ENCODE results near the gene CELF4.

CELF4 gene

GRCh38 chr18:37421341-37422077 is 144.1 kb downstream of the CELF4 start:
- no peak overlapping the region for H3K4me3 ChIP-seq (ENCODE audit: low read length)
- no peak for TF ChIP-seq ZNF274 (IDR thresholded peaks at IDR 0.05; ENCODE audit: low read depth, low read length)

- TF ChIP-seq ZNF274 (IDR thresholded peaks at IDR 0.05; ENCODE audit: low read depth, low read length) = no peak
- no peak overlapping the region for H3K4me3 ChIP-seq (ENCODE audit: low read length)
Measured at GRCh38 chr18:37420315-37420880, 145.2 kb downstream of the CELF4 start.

- TF ChIP-seq ZNF274 (IDR thresholded peaks at IDR 0.05; ENCODE audit: low read depth, low read length) = no peak
Measured at GRCh38 chr18:37419866-37420265, 145.7 kb downstream of the CELF4 start.

GRCh38 chr18:37419315-37419714 is 146.3 kb downstream of the CELF4 start:
- TF ChIP-seq ZNF274 (IDR thresholded peaks at IDR 0.05; ENCODE audit: low read depth, low read length) = no peak
- no peak overlapping the region for H3K4me3 ChIP-seq (ENCODE audit: low read length)

More at GRCh38 chr18:37419866-37420265, 145.7 kb downstream of the CELF4 start:
- H3K4me3 ChIP-seq (ENCODE audit: low read length) = no peak overlapping the region

GRCh38 chr18:37414816-37415215 is 150.8 kb downstream of the CELF4 start:
- no peak overlapping the region for H3K4me3 ChIP-seq (ENCODE audit: low read length)
- TF ChIP-seq ZNF274 (IDR thresholded peaks at IDR 0.05; ENCODE audit: low read depth, low read length) = no peak

- TF ChIP-seq ZNF274 (IDR thresholded peaks at IDR 0.05; ENCODE audit: low read depth, low read length) = no peak
- H3K4me3 ChIP-seq (ENCODE audit: low read length) = no peak overlapping the region
Measured at GRCh38 chr18:37412829-37413228, 152.8 kb downstream of the CELF4 start.

- TF ChIP-seq ZNF274 (IDR thresholded peaks at IDR 0.05; ENCODE audit: low read depth, low read length) = no peak
- H3K4me3 ChIP-seq (ENCODE audit: low read length) = no peak overlapping the region
Measured at GRCh38 chr18:37412333-37412732, 153.3 kb downstream of the CELF4 start.

- no peak for TF ChIP-seq ZNF274 (IDR thresholded peaks at IDR 0.05; ENCODE audit: low read depth, low read length)
Measured at GRCh38 chr18:37409878-37410277, 155.7 kb downstream of the CELF4 start.

GRCh38 chr18:37408676-37409265 is 156.8 kb downstream of the CELF4 start:
- TF ChIP-seq ZNF274 (IDR thresholded peaks at IDR 0.05; ENCODE audit: low read depth, low read length) = no peak

More at GRCh38 chr18:37409878-37410277, 155.7 kb downstream of the CELF4 start:
- H3K4me3 ChIP-seq (ENCODE audit: low read length) = no peak overlapping the region

GRCh38 chr18:37407571-37407970 is 158.0 kb downstream of the CELF4 start:
- H3K4me3 ChIP-seq (ENCODE audit: low read length) = no peak overlapping the region
- TF ChIP-seq ZNF274 (IDR thresholded peaks at IDR 0.05; ENCODE audit: low read depth, low read length) = no peak

More at GRCh38 chr18:37408676-37409265, 156.8 kb downstream of the CELF4 start:
- no peak overlapping the region for H3K4me3 ChIP-seq (ENCODE audit: low read length)

GRCh38 chr18:37405772-37406171 is 159.8 kb downstream of the CELF4 start:
- TF ChIP-seq ZNF274 (IDR thresholded peaks at IDR 0.05; ENCODE audit: low read depth, low read length) = no peak
- no peak overlapping the region for H3K4me3 ChIP-seq (ENCODE audit: low read length)

- no peak for TF ChIP-seq ZNF274 (IDR thresholded peaks at IDR 0.05; ENCODE audit: low read depth, low read length)
- no peak overlapping the region for H3K4me3 ChIP-seq (ENCODE audit: low read length)
Measured at GRCh38 chr18:37405229-37405628, 160.4 kb downstream of the CELF4 start.

GRCh38 chr18:37403788-37404187 is 161.8 kb downstream of the CELF4 start:
- TF ChIP-seq ZNF274 (IDR thresholded peaks at IDR 0.05; ENCODE audit: low read depth, low read length) = no peak
- no peak overlapping the region for H3K4me3 ChIP-seq (ENCODE audit: low read length)

GRCh38 chr18:37403100-37403781 is 162.4 kb downstream of the CELF4 start:
- TF ChIP-seq ZNF274 (IDR thresholded peaks at IDR 0.05; ENCODE audit: low read depth, low read length) = no peak
- H3K4me3 ChIP-seq (ENCODE audit: low read length) = no peak overlapping the region
